Tibial nerve (tissue), 4 donors: ENCODE data around the gene ALG6.

Experiments
- CTCF ChIP-seq, 5 experiments: fragments of 200-600 bp in 3 of 5; fragments of 450-650 bp in 2 of 5; sonication (generic) in 3 of 5; IDR thresholded peaks; one replicate each; pipeline ENCODE4 v1.5.1; 2016 to 2019; ENCODE audit warnings: antibody characterized with exemption in 5 of 5, mild to moderate bottlenecking in 3 of 5, moderate library complexity in 2 of 5
- EP300 ChIP-seq, 2 donors: sonication (generic); formaldehyde crosslinking; IDR thresholded peaks; one replicate each; pipeline ENCODE4 v1.6.1; 2017; ENCODE audit warnings: antibody characterized with exemption in 2 of 2, mild to moderate bottlenecking in 1 of 2
- POLR2A ChIP-seq, 2 donors: fragments of 450-650 bp; IDR thresholded peaks; one replicate each; pipeline ENCODE4 v1.6.1; 2017; ENCODE audit warnings: antibody characterized with exemption in 2 of 2, mild to moderate bottlenecking in 2 of 2, moderate library complexity in 2 of 2

- TF ChIP-seq CTCF (IDR thresholded peaks at IDR 0.05) (no peak), EP300 (IDR thresholded peaks at IDR 0.05) (no peak), POLR2A (IDR thresholded peaks at IDR 0.05) (no peak)
Measured at GRCh38 chr1:63324779-63325119, 42.7 kb upstream of the ALG6 start.
